ENCODE results near the gene ARHGAP24. TPM values are rescaled to one million over a fixed set of nuclear protein-coding genes. Genes with fewer than 3 reads are reported as not detected.
A peak's percentile ranks its signal among the peaks of the same experiment; 100 is the strongest.

The ARHGAP24 gene
- total and polyA plus RNA-seq, 2 donors (not counting 1 experiment from before 2014, with no cell fraction given): 48.4 to 141 TPM

GRCh38 chr4:85534120-85534519, 59.2 kb downstream of the ARHGAP24 start:
- Histone ChIP-seq H3K4me2 (replicated peaks; ENCODE audit: low read depth, low read length, poor library complexity, severe bottlenecking) (no peak overlapping the region), H4K20me1 (ENCODE audit: control insufficient read depth, insufficient read depth, low read length, poor library complexity, severe bottlenecking) (no peaks in the 10 kb centered on the region), H3K4me3 (ENCODE audit: control extremely low read depth in 1 of 5, extremely low read depth in 1 of 5, insufficient read depth in 1 of 5, low read depth in 2 of 5, low read length in 4 of 5) (no peak overlapping the region), H3K27ac (ENCODE audit: low read length in 2 of 2) (no peak overlapping the region), H3K9me3 (ENCODE audit: control extremely low read depth in 1 of 3, control insufficient read depth in 2 of 3, insufficient read depth in 1 of 3, low read length in 2 of 3) (peaks cover 0 to 3% (median 0%) of the 10 kb centered on the region in 3 donors), H3K4me1 (ENCODE audit: control insufficient read depth in 2 of 2, insufficient read depth in 2 of 2, low read length in 2 of 2) (peaks cover 19 to 25% of the 10 kb centered on the region in 2 donors), H3K79me2 (ENCODE audit: control insufficient read depth, insufficient read depth, low read length) (peaks cover 76% of the 10 kb centered on the region), H2AFZ (ENCODE audit: insufficient read depth, low read depth, low read length, poor library complexity, severe bottlenecking) (no peak overlapping the region), H3K27me3 (replicated peaks in 1 of 4; ENCODE audit: control extremely low read depth in 1 of 4, control insufficient read depth in 3 of 4, insufficient read depth in 4 of 4, low read length in 3 of 4) (no peaks in the 10 kb centered on the region), H3K9ac (ENCODE audit: low read length) (no peak overlapping the region), H3K36me3 (replicated peaks in 1 of 2; ENCODE audit: control extremely low read depth in 1 of 2, control insufficient read depth in 1 of 2, extremely low read depth in 1 of 2, insufficient read depth in 2 of 2, low read length in 1 of 2) (peaks cover 5 to 6% of the 10 kb centered on the region in 2 experiments)
- ATAC-seq (ENCODE audit: low read depth) (no peak), DNase-seq (no peak)
- CTCF ChIA-PET: interaction anchor here (1.0 to 1.6 kb wide), 2 partner anchors 59 to 213 kb away, joined by 3 read pairs; partner anchors contain the start of gene ARHGAP24
- TF ChIP-seq EZH2 (IDR thresholded peaks at IDR 0.05; ENCODE audit: borderline replicate concordance, insufficient read depth, low read depth, low read length, poor library complexity, severe bottlenecking): no peak
- no peak for TF ChIP-seq CTCF (IDR thresholded peaks at IDR 0.05)
- Mint-ChIP-seq H3K4me3 (no peak overlapping the region), H3K27ac (no peak overlapping the region), H3K27me3 (no peaks in the 10 kb centered on the region), H3K9me3 (ENCODE audit: insufficient read depth) (no peaks in the 10 kb centered on the region), H3K4me1 (peaks cover 56% of the 10 kb centered on the region)
- intact Hi-C loops (cut with micrococcal nuclease): loop anchor here (2.0 to 5.0 kb wide), 3 partner anchors 17 to 37 kb away; no protein-coding TSS in a partner anchor
- 100% methylated on average over 3 of the region's 3 CpGs for WGBS (ENCODE audit: insufficient coverage)
- POLR2A ChIA-PET: interaction anchor here (0.5 kb wide), 1 partner anchor 19 kb away, joined by 6 read pairs; no protein-coding TSS in a partner anchor

- intact Hi-C loops (cut with micrococcal nuclease): no loop called here
- H3K36me3 ChIP-seq (replicated peaks in 1 of 2; ENCODE audit: control extremely low read depth in 1 of 2, control insufficient read depth in 1 of 2, extremely low read depth in 1 of 2, insufficient read depth in 2 of 2, low read length in 1 of 2): peaks cover 0 to 4% of the 10 kb centered on the region in 2 experiments
- H3K4me2 ChIP-seq (replicated peaks; ENCODE audit: low read depth, low read length, poor library complexity, severe bottlenecking): no peak overlapping the region
- no peaks in the 10 kb centered on the region for H4K20me1 ChIP-seq (ENCODE audit: control insufficient read depth, insufficient read depth, low read length, poor library complexity, severe bottlenecking)
- DNase-seq (no peak), ATAC-seq (ENCODE audit: low read depth) (no peak)
- peak overlapping the region in 1 of 2 donors; percentile 51 for H3K27ac ChIP-seq (ENCODE audit: low read length in 2 of 2)
- Mint-ChIP-seq H3K4me1 (peaks cover 32% of the 10 kb centered on the region), H3K27me3 (no peaks in the 10 kb centered on the region), H3K27ac (peak overlapping the region; percentile 2), H3K4me3 (no peak overlapping the region), H3K9me3 (ENCODE audit: insufficient read depth) (no peaks in the 10 kb centered on the region)
- H3K4me1 ChIP-seq (ENCODE audit: control insufficient read depth in 2 of 2, insufficient read depth in 2 of 2, low read length in 2 of 2): peaks cover 13 to 19% of the 10 kb centered on the region in 2 donors
- peaks cover 89% of the 10 kb centered on the region for H3K79me2 ChIP-seq (ENCODE audit: control insufficient read depth, insufficient read depth, low read length)
- POLR2A ChIA-PET: interaction anchor here (0.6 kb wide), 1 partner anchor 190 kb away, joined by 9 read pairs; no protein-coding TSS in a partner anchor
- TF ChIP-seq CTCF (IDR thresholded peaks at IDR 0.05) (no peak), EZH2 (IDR thresholded peaks at IDR 0.05; ENCODE audit: borderline replicate concordance, insufficient read depth, low read depth, low read length, poor library complexity, severe bottlenecking) (no peak)
- no peak overlapping the region for H2AFZ ChIP-seq (ENCODE audit: insufficient read depth, low read depth, low read length, poor library complexity, severe bottlenecking)
- H3K4me3 ChIP-seq (ENCODE audit: control extremely low read depth in 1 of 5, extremely low read depth in 1 of 5, insufficient read depth in 1 of 5, low read depth in 2 of 5, low read length in 4 of 5): no peak overlapping the region
- peaks cover 0 to 8% (median 0%) of the 10 kb centered on the region in 3 donors for H3K9me3 ChIP-seq (ENCODE audit: control extremely low read depth in 1 of 3, control insufficient read depth in 2 of 3, insufficient read depth in 1 of 3, low read length in 2 of 3)
- H3K9ac ChIP-seq (ENCODE audit: low read length): no peak overlapping the region
- no CpG with 5 or more reads among the region's 1 CpG for WGBS (ENCODE audit: insufficient coverage)
- CTCF ChIA-PET: interaction anchor here (1.0 to 1.2 kb wide), 2 partner anchors 16 to 204 kb away, joined by 3 to 5 read pairs; no protein-coding TSS in a partner anchor
- no peaks in the 10 kb centered on the region for H3K27me3 ChIP-seq (replicated peaks in 1 of 4; ENCODE audit: control extremely low read depth in 1 of 4, control insufficient read depth in 3 of 4, insufficient read depth in 4 of 4, low read length in 3 of 4)
These were observed 68.9 kb downstream of the ARHGAP24 start for GRCh38 chr4:85543832-85544231.
